Measurements from ENCODE around the gene GRM7.

GRM7 gene

DNA sequence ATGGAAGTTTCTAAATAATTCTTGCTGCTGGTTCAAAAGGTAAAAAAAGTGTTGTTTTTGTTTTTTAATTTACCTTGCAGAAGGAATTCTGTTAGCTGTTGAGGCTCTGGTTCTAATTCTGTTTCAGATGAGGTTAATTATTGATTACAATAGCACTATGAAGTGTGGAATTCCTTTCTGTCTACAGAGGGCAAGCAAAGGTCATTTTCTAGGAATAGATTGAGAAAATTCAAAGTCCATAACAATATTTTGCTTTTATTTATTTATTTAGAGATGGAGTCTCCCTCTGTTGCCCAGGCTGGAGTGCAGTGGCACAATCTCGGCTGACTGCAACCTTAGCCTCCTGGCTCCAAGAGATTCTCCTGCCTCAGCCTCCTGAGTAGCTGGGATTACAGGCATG, 789.6 kb downstream of the GRM7 start:
- H3K4me3 ChIP-seq (ENCODE audit: low read length): no peak overlapping the region
- DNase-seq (ENCODE audit: low read depth): no peak
- TF ChIP-seq, protein P1, sequence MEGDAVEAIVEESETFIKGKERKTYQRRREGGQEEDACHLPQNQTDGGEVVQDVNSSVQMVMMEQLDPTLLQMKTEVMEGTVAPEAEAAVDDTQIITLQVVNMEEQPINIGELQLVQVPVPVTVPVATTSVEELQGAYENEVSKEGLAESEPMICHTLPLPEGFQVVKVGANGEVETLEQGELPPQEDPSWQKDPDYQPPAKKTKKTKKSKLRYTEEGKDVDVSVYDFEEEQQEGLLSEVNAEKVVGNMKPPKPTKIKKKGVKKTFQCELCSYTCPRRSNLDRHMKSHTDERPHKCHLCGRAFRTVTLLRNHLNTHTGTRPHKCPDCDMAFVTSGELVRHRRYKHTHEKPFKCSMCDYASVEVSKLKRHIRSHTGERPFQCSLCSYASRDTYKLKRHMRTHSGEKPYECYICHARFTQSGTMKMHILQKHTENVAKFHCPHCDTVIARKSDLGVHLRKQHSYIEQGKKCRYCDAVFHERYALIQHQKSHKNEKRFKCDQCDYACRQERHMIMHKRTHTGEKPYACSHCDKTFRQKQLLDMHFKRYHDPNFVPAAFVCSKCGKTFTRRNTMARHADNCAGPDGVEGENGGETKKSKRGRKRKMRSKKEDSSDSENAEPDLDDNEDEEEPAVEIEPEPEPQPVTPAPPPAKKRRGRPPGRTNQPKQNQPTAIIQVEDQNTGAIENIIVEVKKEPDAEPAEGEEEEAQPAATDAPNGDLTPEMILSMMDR (conservative IDR thresholded peaks at IDR 0.05; ENCODE audit: low read depth, low read length): no peak

DNA sequence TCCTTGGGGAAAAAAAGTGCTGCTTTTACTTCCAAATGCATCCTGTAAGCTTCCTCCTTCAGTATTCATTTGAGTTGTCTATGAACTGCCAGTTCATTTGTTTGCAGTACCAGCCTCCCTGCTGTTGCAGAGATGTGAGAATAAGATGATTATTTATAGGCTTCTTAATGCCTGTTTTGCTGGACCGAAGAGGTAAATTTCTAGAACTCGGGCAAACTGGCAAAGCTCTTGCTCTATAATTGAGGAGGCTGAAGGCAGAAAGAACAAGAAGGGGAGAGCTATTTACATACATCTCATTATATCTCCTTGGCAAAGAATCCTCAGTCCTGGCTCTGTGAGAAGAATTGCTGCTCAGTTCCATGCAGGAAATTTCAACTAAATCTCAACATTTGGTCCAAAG, 790.4 kb downstream of the GRM7 start:
- H3K4me3 ChIP-seq (ENCODE audit: low read length): no peak overlapping the region
- no peak for DNase-seq (ENCODE audit: low read depth)
- TF ChIP-seq, protein P1 (conservative IDR thresholded peaks at IDR 0.05; ENCODE audit: low read depth, low read length): no peak

DNA sequence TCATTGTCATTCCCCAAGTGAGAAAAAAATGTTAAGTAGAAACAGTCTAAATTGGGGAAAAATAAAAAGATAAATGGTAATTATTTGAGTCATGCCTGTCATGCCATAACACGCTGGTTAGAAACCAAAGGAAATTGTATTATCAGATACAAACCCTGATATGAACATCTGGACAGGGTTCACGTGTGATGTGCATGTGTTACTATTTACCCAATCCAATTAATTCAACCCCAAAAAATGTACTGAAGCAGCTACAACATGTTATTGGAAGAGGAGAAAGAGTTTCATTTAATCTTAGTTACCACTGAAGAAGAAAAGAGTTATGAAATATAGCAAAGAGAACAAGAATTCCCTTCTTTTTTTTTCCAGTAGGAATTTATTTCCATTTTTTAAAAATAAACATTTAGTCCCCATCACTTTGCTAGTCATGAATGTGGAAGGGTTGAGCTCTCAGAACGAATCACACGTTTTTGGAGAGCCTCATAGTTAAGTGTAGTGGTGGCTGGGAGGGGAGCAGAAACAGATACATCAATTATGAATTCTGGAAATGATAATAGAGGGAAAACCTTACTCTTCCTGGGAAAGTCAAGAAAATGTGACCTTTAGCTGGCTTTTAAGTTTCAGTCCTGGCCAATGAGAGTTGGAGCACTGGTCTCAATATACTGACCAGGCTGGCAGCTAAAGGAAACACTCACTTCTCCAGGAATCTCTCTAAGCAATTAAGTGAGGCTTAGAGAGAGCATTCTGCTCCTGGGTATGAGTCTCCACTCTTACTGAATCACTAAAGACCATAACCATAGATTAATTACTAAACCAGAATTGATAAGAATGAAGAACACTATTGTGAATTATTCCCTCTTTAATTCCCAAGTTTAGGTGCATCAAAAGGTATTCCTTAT, 796.5 kb downstream of the GRM7 start:
- no peak for DNase-seq (ENCODE audit: low read depth)
- TF ChIP-seq, protein P1 (conservative IDR thresholded peaks at IDR 0.05; ENCODE audit: low read depth, low read length): no peak
- no peak overlapping the region for H3K4me3 ChIP-seq (ENCODE audit: low read length)

DNA sequence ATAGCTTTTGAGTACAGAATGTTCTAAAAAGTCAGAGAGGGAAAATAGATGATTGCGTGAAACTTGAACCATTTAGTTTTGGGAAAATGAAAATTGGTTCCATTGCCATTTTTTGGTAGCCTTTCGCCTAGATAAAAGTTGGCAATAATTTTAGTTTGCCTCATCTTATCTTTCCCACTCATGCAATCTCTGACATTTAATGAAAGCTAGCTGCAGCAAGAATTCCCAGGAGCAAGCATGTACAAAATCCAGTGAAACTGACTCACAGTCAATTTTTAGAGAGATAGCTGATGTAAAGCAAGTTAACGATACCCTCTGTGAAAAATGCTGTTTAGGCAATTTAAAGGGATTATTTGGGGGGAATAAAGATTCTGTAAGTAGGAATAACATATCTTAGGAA, 797.4 kb downstream of the GRM7 start:
- TF ChIP-seq, protein P1 (conservative IDR thresholded peaks at IDR 0.05; ENCODE audit: low read depth, low read length): no peak
- no peak overlapping the region for H3K4me3 ChIP-seq (ENCODE audit: low read length)
- no peak for DNase-seq (ENCODE audit: low read depth)

DNA sequence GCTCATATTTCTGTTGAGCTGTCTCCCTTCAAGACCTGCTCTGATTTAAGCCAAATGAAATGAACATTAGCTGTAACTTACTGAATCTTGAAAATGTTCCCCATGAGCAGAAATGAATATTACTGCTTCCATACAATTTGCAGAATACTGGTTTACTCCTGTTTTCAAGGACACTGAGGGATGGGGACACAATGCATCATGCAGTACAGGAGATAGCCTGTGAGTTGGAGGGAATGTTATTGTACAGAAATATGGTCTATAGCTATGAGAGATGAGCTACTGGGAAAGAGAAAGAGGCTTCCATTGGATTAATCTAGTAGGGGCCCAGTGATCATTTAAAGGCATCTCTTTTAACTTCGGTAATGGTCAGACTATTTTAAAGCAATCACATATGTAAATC, 798.2 kb downstream of the GRM7 start:
- TF ChIP-seq, protein P1 (conservative IDR thresholded peaks at IDR 0.05; ENCODE audit: low read depth, low read length): no peak
- no peak overlapping the region for H3K4me3 ChIP-seq (ENCODE audit: low read length)

DNA sequence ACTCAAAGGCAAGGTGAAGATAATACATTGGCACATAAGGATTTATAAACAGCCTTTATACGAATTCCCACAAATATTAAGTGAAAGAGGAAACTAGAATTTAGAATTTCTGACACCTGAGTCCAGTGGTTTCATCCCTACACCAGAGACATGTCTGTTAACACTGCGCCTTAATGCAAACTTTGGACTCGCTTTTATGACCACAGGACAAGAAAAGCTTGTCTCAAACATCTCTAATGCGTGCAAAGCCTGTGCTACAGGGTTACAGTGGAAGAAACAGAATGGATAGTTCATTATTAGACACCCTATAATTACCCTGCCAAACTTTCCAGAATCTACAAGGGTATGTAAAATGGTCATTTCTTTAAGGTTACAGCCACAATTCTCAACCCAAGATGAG, 802.9 kb downstream of the GRM7 start:
- TF ChIP-seq, protein P1 (conservative IDR thresholded peaks at IDR 0.05; ENCODE audit: low read depth, low read length): no peak
- no peak for DNase-seq (ENCODE audit: low read depth)
- H3K4me3 ChIP-seq (ENCODE audit: low read length): no peak overlapping the region

More for the DNA sequence above, 798.2 kb downstream of the GRM7 start:
- DNase-seq (ENCODE audit: low read depth): no peak

DNA sequence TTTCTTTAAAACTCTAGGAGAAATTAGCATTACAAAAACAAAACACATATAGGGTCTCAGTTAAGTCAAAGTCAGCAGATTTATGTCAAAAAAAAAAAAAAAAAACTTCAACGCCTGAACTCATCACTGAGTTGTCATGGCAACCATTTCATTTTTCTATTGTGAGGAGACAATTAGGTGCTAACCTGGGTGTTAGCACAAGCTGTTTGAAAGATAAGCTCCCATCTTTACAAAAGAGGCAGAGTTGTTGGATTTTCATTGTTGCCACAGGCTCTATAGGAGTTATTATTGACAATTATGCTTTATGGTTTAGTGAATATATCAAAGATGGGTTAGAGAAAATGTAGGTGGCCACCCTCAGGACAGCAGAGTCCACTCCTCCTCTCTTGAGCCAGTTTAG, 806.9 kb downstream of the GRM7 start:
- DNase-seq (ENCODE audit: low read depth): no peak
- no peak overlapping the region for H3K4me3 ChIP-seq (ENCODE audit: low read length)
- TF ChIP-seq, protein P1 (conservative IDR thresholded peaks at IDR 0.05; ENCODE audit: low read depth, low read length): no peak
